ENCODE results near the gene HNRNPM.

Gene HNRNPM

GRCh38 chr19:8459095-8459494 lies 14.3 kb downstream of the HNRNPM start:
- no peak overlapping the region for H2AFZ ChIP-seq (ENCODE audit: low read depth, low read length)
- no peak overlapping the region for H3K4me2 ChIP-seq (ENCODE audit: low read length)
- peaks cover 47% of the 10 kb centered on the region for H3K4me1 ChIP-seq (ENCODE audit: low read length)
- no peak overlapping the region for H3K9ac ChIP-seq (ENCODE audit: low read length)
- H3K27ac ChIP-seq (ENCODE audit: low read length): no peak overlapping the region
- no peak for TF ChIP-seq CTCF (IDR thresholded peaks at IDR 0.05; ENCODE audit: low read depth, low read length)
- TF ChIP-seq EZH2phosphoT487 (IDR thresholded peaks at IDR 0.05; ENCODE audit: low read depth): no peak
- no peaks in the 10 kb centered on the region for H3K27me3 ChIP-seq (ENCODE audit: low read depth, low read length)
- no peaks in the 10 kb centered on the region for H3K9me3 ChIP-seq (ENCODE audit: insufficient read depth, low read length)
- H3K4me3 ChIP-seq (ENCODE audit: low read length): no peak overlapping the region
- peaks cover 99% of the 10 kb centered on the region for H4K20me1 ChIP-seq (ENCODE audit: insufficient read depth, low read length)
- peaks cover 100% of the 10 kb centered on the region for H3K79me2 ChIP-seq (ENCODE audit: low read length)
- peaks cover 86% of the 10 kb centered on the region for H3K36me3 ChIP-seq (replicated peaks; ENCODE audit: low read depth, low read length)

- Histone ChIP-seq H3K9ac (ENCODE audit: low read length) (no peak overlapping the region), H4K20me1 (ENCODE audit: insufficient read depth, low read length) (peaks cover 99% of the 10 kb centered on the region), H3K4me1 (ENCODE audit: low read length) (peaks cover 47% of the 10 kb centered on the region), H2AFZ (ENCODE audit: low read depth, low read length) (no peak overlapping the region), H3K27me3 (ENCODE audit: low read depth, low read length) (no peaks in the 10 kb centered on the region), H3K4me3 (ENCODE audit: low read length) (no peak overlapping the region), H3K27ac (ENCODE audit: low read length) (no peak overlapping the region), H3K9me3 (ENCODE audit: insufficient read depth, low read length) (no peaks in the 10 kb centered on the region), H3K36me3 (replicated peaks; ENCODE audit: low read depth, low read length) (peaks cover 84% of the 10 kb centered on the region), H3K79me2 (ENCODE audit: low read length) (peaks cover 100% of the 10 kb centered on the region), H3K4me2 (ENCODE audit: low read length) (peak overlapping the region; percentile 9; the same call in 1 of the 2 replicates)
- TF ChIP-seq EZH2phosphoT487 (IDR thresholded peaks at IDR 0.05; ENCODE audit: low read depth): no peak
- no peak for TF ChIP-seq CTCF (IDR thresholded peaks at IDR 0.05; ENCODE audit: low read depth, low read length)
These were observed 14.9 kb downstream of the HNRNPM start for GRCh38 chr19:8459520-8460270.

- Histone ChIP-seq H3K27me3 (ENCODE audit: low read depth, low read length) (no peaks in the 10 kb centered on the region), H3K79me2 (ENCODE audit: low read length) (peaks cover 100% of the 10 kb centered on the region), H3K9ac (ENCODE audit: low read length) (no peak overlapping the region), H2AFZ (ENCODE audit: low read depth, low read length) (no peak overlapping the region), H3K4me3 (ENCODE audit: low read length) (no peak overlapping the region), H3K4me1 (ENCODE audit: low read length) (peaks cover 47% of the 10 kb centered on the region), H3K4me2 (ENCODE audit: low read length) (peak overlapping the region; percentile 13; the same call in 1 of the 2 replicates), H4K20me1 (ENCODE audit: insufficient read depth, low read length) (peaks cover 99% of the 10 kb centered on the region), H3K9me3 (ENCODE audit: insufficient read depth, low read length) (no peaks in the 10 kb centered on the region), H3K36me3 (replicated peaks; ENCODE audit: low read depth, low read length) (peaks cover 84% of the 10 kb centered on the region), H3K27ac (ENCODE audit: low read length) (peak overlapping the region; percentile 26; the same call in 1 of the 2 replicates)
- TF ChIP-seq CTCF (IDR thresholded peaks at IDR 0.05; ENCODE audit: low read depth, low read length): no peak
- no peak for TF ChIP-seq EZH2phosphoT487 (IDR thresholded peaks at IDR 0.05; ENCODE audit: low read depth)
These were observed 15.9 kb downstream of the HNRNPM start for GRCh38 chr19:8460516-8461298.

GRCh38 chr19:8461376-8461775 lies 16.6 kb downstream of the HNRNPM start:
- H3K27ac ChIP-seq (ENCODE audit: low read length): peak overlapping the region; percentile 26; the same call in 1 of the 2 replicates
- H3K4me2 ChIP-seq (ENCODE audit: low read length): no peak overlapping the region
- H3K9me3 ChIP-seq (ENCODE audit: insufficient read depth, low read length): no peaks in the 10 kb centered on the region
- H3K27me3 ChIP-seq (ENCODE audit: low read depth, low read length): no peaks in the 10 kb centered on the region
- no peak overlapping the region for H2AFZ ChIP-seq (ENCODE audit: low read depth, low read length)
- H3K36me3 ChIP-seq (replicated peaks; ENCODE audit: low read depth, low read length): peaks cover 85% of the 10 kb centered on the region
- peaks cover 99% of the 10 kb centered on the region for H4K20me1 ChIP-seq (ENCODE audit: insufficient read depth, low read length)
- no peak overlapping the region for H3K4me3 ChIP-seq (ENCODE audit: low read length)
- no peak for TF ChIP-seq CTCF (IDR thresholded peaks at IDR 0.05; ENCODE audit: low read depth, low read length)
- no peak for TF ChIP-seq EZH2phosphoT487 (IDR thresholded peaks at IDR 0.05; ENCODE audit: low read depth)
- peaks cover 100% of the 10 kb centered on the region for H3K79me2 ChIP-seq (ENCODE audit: low read length)
- peaks cover 47% of the 10 kb centered on the region for H3K4me1 ChIP-seq (ENCODE audit: low read length)
- H3K9ac ChIP-seq (ENCODE audit: low read length): no peak overlapping the region
